Activated T-cell treated with anti-CD3 and anti-CD28 coated beads, Interleukin-2, amount 50 U/mL, for 24 hours (primary cell): ENCODE data around the gene TYMS.

Experiments used
- DNase-seq: peaks from one replicate; pipeline ENCODE4 v3.0.0-alpha.2; 2020
- H3K27ac Mint-ChIP-seq: 2 replicates; pipeline ENCODE4 v1.8.0; 2020; ENCODE audit warnings: mild to moderate bottlenecking, mixed read lengths
- H3K27me3 Mint-ChIP-seq: 2 replicates; pipeline ENCODE4 v1.8.0; 2020; ENCODE audit warnings: mixed read lengths
- H3K36me3 Mint-ChIP-seq: 2 replicates; pipeline ENCODE4 v1.8.0; 2020; ENCODE audit warnings: low read depth, mixed read lengths
- H3K4me1 Mint-ChIP-seq: 2 replicates; pipeline ENCODE4 v1.8.0; 2020; ENCODE audit warnings: low read depth, mixed read lengths
- H3K4me3 Mint-ChIP-seq: 2 replicates; pipeline ENCODE4 v1.8.0; 2020; ENCODE audit warnings: mild to moderate bottlenecking, moderate library complexity, mixed read lengths
- H3K9me3 Mint-ChIP-seq: 2 replicates; pipeline ENCODE4 v1.8.0; 2020; ENCODE audit warnings: mixed read lengths

The TYMS gene

GRCh38 chr18:657311-658000, at the start of gene TYMS:
Gene TYMS (plus strand): TSS chr18:657653. CDS start chr18:657743, 90 bp downstream.
- Mint-ChIP-seq H3K4me1 (peaks cover 23% of the 10 kb centered on the region), H3K27me3 (peaks cover 45% of the 10 kb centered on the region), H3K27ac (peak within 1 kb of the TSS; percentile 94), H3K9me3 (peaks cover 8% of the 10 kb centered on the region), H3K36me3 (peaks cover 47% of the 10 kb centered on the region), H3K4me3 (peak within 1 kb of the TSS; percentile 96)
- DNase-seq: peak; percentile 75

GRCh38 chr18:607930-608329, 49.5 kb upstream of the TYMS start:
- Mint-ChIP-seq H3K4me1 (no peaks in the 10 kb centered on the region), H3K27ac (no peak overlapping the region), H3K27me3 (peaks cover 13% of the 10 kb centered on the region), H3K4me3 (no peak overlapping the region), H3K36me3 (no peaks in the 10 kb centered on the region), H3K9me3 (no peaks in the 10 kb centered on the region)
- DNase-seq: no peak

GRCh38 chr18:610214-610928, 47.1 kb upstream of the TYMS start:
- H3K4me1 Mint-ChIP-seq: no peaks in the 10 kb centered on the region
- H3K36me3 Mint-ChIP-seq: no peaks in the 10 kb centered on the region
- no peak overlapping the region for H3K4me3 Mint-ChIP-seq
- no peak for DNase-seq
- H3K27ac Mint-ChIP-seq: no peak overlapping the region
- no peaks in the 10 kb centered on the region for H3K9me3 Mint-ChIP-seq
- peaks cover 8% of the 10 kb centered on the region for H3K27me3 Mint-ChIP-seq

- H3K36me3 Mint-ChIP-seq: no peaks in the 10 kb centered on the region
- H3K27me3 Mint-ChIP-seq: no peaks in the 10 kb centered on the region
- H3K9me3 Mint-ChIP-seq: no peaks in the 10 kb centered on the region
- no peak overlapping the region for H3K27ac Mint-ChIP-seq
- H3K4me1 Mint-ChIP-seq: no peaks in the 10 kb centered on the region
- DNase-seq: no peak
- H3K4me3 Mint-ChIP-seq: no peak overlapping the region
Measured at GRCh38 chr18:612156-612555, 45.3 kb upstream of the TYMS start.

- Mint-ChIP-seq H3K36me3 (no peaks in the 10 kb centered on the region), H3K4me3 (no peak overlapping the region), H3K4me1 (no peaks in the 10 kb centered on the region), H3K9me3 (no peaks in the 10 kb centered on the region), H3K27ac (no peak overlapping the region), H3K27me3 (peaks cover 4% of the 10 kb centered on the region)
- no peak for DNase-seq
Measured at GRCh38 chr18:614193-614592, 43.3 kb upstream of the TYMS start.

GRCh38 chr18:615092-615521, 42.3 kb upstream of the TYMS start:
- Mint-ChIP-seq H3K4me1 (no peaks in the 10 kb centered on the region), H3K27me3 (peaks cover 4% of the 10 kb centered on the region), H3K36me3 (no peaks in the 10 kb centered on the region), H3K27ac (no peak overlapping the region), H3K4me3 (no peak overlapping the region), H3K9me3 (no peaks in the 10 kb centered on the region)
- DNase-seq: no peak

GRCh38 chr18:615773-616172, 41.7 kb upstream of the TYMS start:
- Mint-ChIP-seq H3K4me3 (no peak overlapping the region), H3K4me1 (no peaks in the 10 kb centered on the region), H3K27me3 (peaks cover 4% of the 10 kb centered on the region), H3K9me3 (no peaks in the 10 kb centered on the region), H3K27ac (no peak overlapping the region), H3K36me3 (no peaks in the 10 kb centered on the region)
- DNase-seq: no peak

GRCh38 chr18:616380-616995, 41.0 kb upstream of the TYMS start:
- Mint-ChIP-seq H3K27ac (no peak overlapping the region), H3K27me3 (peaks cover 4% of the 10 kb centered on the region), H3K4me1 (no peaks in the 10 kb centered on the region), H3K9me3 (no peaks in the 10 kb centered on the region), H3K4me3 (no peak overlapping the region), H3K36me3 (no peaks in the 10 kb centered on the region)
- no peak for DNase-seq

DNA sequence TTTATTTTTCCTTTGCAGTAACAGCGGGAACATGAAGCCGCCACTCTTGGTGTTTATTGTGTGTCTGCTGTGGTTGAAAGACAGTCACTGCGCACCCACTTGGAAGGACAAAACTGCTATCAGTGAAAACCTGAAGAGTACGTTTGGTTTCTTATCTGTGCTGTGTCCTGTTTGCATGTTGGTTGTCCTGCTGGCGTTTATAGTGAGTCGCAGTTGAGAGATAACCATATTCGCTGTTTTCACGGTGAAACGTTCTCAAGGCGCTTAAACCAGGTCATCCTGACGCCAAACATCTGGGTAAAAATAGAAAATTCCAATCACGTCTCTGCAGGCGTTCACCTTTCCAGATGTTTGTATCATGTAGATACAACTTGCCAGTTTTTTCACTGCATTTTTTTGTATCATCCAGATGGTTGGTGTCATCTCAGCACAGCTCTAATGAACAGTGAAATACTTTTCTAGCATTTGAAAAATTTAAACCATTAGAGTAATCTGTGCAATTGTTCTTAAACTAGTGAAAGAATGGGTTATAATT, 39.4 kb upstream of the TYMS start:
- no peak for DNase-seq
- no peaks in the 10 kb centered on the region for H3K4me1 Mint-ChIP-seq
- no peak overlapping the region for H3K27ac Mint-ChIP-seq
- peaks cover 10% of the 10 kb centered on the region for H3K27me3 Mint-ChIP-seq
- no peaks in the 10 kb centered on the region for H3K9me3 Mint-ChIP-seq
- H3K36me3 Mint-ChIP-seq: no peaks in the 10 kb centered on the region
- H3K4me3 Mint-ChIP-seq: no peak overlapping the region

DNA sequence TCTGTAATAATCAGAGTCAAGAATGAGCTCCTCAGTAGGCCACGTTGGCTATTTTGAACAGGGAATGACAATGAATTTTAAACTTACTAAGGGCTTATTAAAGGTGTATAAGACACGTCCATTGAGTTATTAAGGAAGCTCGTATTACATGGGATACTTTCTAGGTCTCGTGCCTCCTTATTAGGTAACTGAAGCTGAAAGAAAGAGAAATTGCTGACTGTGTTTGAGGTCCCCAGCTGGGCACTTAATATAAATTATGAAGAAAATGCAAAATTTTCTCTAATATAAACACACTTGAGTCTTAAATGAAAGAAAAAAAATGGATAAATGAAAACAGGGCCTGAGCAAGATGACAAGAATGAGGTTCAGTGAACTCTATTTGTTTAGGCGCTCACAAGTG, 38.8 kb upstream of the TYMS start:
- no peaks in the 10 kb centered on the region for H3K9me3 Mint-ChIP-seq
- H3K27me3 Mint-ChIP-seq: peaks cover 10% of the 10 kb centered on the region
- no peak for DNase-seq
- H3K27ac Mint-ChIP-seq: no peak overlapping the region
- no peaks in the 10 kb centered on the region for H3K36me3 Mint-ChIP-seq
- H3K4me3 Mint-ChIP-seq: no peak overlapping the region
- no peaks in the 10 kb centered on the region for H3K4me1 Mint-ChIP-seq

- DNase-seq: no peak
- H3K27ac Mint-ChIP-seq: no peak overlapping the region
- no peaks in the 10 kb centered on the region for H3K4me1 Mint-ChIP-seq
- no peaks in the 10 kb centered on the region for H3K9me3 Mint-ChIP-seq
- H3K4me3 Mint-ChIP-seq: no peak overlapping the region
- H3K36me3 Mint-ChIP-seq: no peaks in the 10 kb centered on the region
- peaks cover 19% of the 10 kb centered on the region for H3K27me3 Mint-ChIP-seq
Measured at GRCh38 chr18:621291-622043, 36.0 kb upstream of the TYMS start.

DNA sequence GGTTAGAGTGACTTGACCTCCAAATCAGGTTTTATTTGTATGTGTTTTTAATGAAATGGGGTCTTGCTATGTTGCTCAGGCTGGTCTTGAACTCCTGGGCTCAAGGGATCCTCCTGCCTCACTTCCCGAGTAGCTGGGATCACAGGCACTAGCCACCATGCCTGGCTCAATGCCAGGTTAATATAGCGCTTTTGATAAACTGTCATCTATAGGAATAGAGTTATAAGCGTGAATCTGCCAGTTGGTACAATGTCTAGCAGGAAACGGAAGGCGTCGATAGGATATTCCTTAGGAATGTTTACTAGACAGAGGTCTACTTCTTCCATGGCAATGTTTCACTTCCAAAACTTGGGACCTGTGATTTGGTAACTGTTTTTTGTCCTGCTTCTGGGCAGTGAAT, 35.2 kb upstream of the TYMS start:
- H3K4me1 Mint-ChIP-seq: no peaks in the 10 kb centered on the region
- peaks cover 22% of the 10 kb centered on the region for H3K27me3 Mint-ChIP-seq
- no peaks in the 10 kb centered on the region for H3K36me3 Mint-ChIP-seq
- H3K4me3 Mint-ChIP-seq: no peak overlapping the region
- H3K9me3 Mint-ChIP-seq: no peaks in the 10 kb centered on the region
- no peak for DNase-seq
- no peak overlapping the region for H3K27ac Mint-ChIP-seq

GRCh38 chr18:623761-624620, 33.5 kb upstream of the TYMS start:
- Mint-ChIP-seq H3K4me3 (no peak overlapping the region), H3K36me3 (no peaks in the 10 kb centered on the region), H3K9me3 (no peaks in the 10 kb centered on the region), H3K27ac (no peak overlapping the region), H3K27me3 (peaks cover 20% of the 10 kb centered on the region), H3K4me1 (no peaks in the 10 kb centered on the region)
- peak; percentile 64 for DNase-seq

DNA sequence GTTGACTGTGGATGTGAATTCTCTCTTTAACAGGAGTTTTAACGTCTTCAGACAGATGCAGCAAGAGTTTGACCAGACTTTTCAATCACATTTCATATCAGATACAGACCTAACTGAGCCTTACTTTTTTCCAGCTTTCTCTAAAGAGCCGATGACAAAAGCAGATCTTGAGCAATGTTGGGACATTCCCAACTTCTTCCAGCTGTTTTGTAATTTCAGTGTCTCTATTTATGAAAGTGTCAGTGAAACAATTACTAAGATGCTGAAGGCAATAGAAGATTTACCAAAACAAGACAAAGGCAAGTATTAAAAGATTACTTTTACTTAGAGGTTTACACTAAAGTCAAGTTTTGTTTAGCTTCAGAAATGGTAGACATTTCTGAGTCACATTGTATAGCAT, 30.2 kb upstream of the TYMS start:
- Mint-ChIP-seq H3K36me3 (no peaks in the 10 kb centered on the region), H3K4me3 (no peak overlapping the region), H3K27me3 (peaks cover 20% of the 10 kb centered on the region), H3K27ac (no peak overlapping the region), H3K4me1 (peaks cover 5% of the 10 kb centered on the region), H3K9me3 (no peaks in the 10 kb centered on the region)
- DNase-seq: no peak
